Panc1 (cell line): Measurements from ENCODE around the gene AGBL2. TPM values are rescaled to one million over a fixed set of nuclear protein-coding genes. Genes with fewer than 3 reads are reported as not detected.

Experiments used
- ATAC-seq: fragments of 200-7000 bp; cut with Tn5 transposase; 2 replicates; pipeline ENCODE4 v1.9.1; 2020; ENCODE audit warnings: mild to moderate bottlenecking, moderate library complexity
- BruUV-seq: library from RNA; stranded (reverse); fragments of 400-500 nt; replicated peaks from 2 replicates; lab custom pipeline; 2021; lab: Mats Ljungman, UMichigan
- CTCF ChIA-PET: fragments of 300-600 bp; sonication (Branson Sonifier 250); formaldehyde crosslinking; loops from one replicate; lab custom pipeline; 2022; ENCODE audit warnings: antibody characterized with exemption; lab: Charles Lee
- POLR2A ChIA-PET: fragments of 300-600 bp; sonication (Branson Sonifier 250); formaldehyde crosslinking; loops from one replicate; lab custom pipeline; 2022; ENCODE audit warnings: antibody characterized with exemption; lab: Charles Lee
- DNase-seq: peaks from one replicate; pipeline ENCODE4 v3.0.0-alpha.2; 2010; ENCODE audit warnings: low read depth, low spot score
- H3K27ac ChIP-seq: 2 replicates; pipeline ENCODE4 v1.5.1; 2011; ENCODE audit warnings: mild to moderate bottlenecking, low read length, inconsistent platforms
- H3K27me3 ChIP-seq: fragments of 200-500 bp; sonication (Bioruptor generic); 2 replicates; pipeline ENCODE4 v1.6.0; 2014; ENCODE audit warnings: low read length, inconsistent platforms; ENCODE audit not compliant: control insufficient read depth, insufficient read depth
- H3K36me3 ChIP-seq: fragments of 200-500 bp; sonication (Bioruptor generic); 2 replicates; pipeline ENCODE4 v1.5.1; 2014; ENCODE audit warnings: inconsistent platforms, mild to moderate bottlenecking, low read length, moderate library complexity; ENCODE audit not compliant: control insufficient read depth, insufficient read depth
- H3K4me1 ChIP-seq: 2 replicates; pipeline ENCODE4 v1.5.1; 2011; ENCODE audit warnings: inconsistent platforms, mild to moderate bottlenecking, low read length, moderate library complexity; ENCODE audit not compliant: control insufficient read depth, insufficient read depth
- H3K4me3 ChIP-seq, 2 experiments: 2 replicates each; pipeline ENCODE4 v1.5.1; 2011 to 2012; ENCODE audit warnings: low read depth in 2 of 2, low read length in 2 of 2, mild to moderate bottlenecking in 2 of 2, inconsistent platforms in 1 of 2, moderate library complexity in 1 of 2
- H3K9me3 ChIP-seq: fragments of 200-500 bp; sonication (Bioruptor generic); 2 replicates; pipeline ENCODE4 v1.5.1; 2014; ENCODE audit warnings: low read depth, mild to moderate bottlenecking, inconsistent platforms, low read length, moderate library complexity; ENCODE audit not compliant: control insufficient read depth, insufficient read depth
- POLR2AphosphoS5 ChIP-seq: IDR thresholded peaks from 2 replicates; pipeline ENCODE4 v1.6.1; 2012; ENCODE audit warnings: mild to moderate bottlenecking, low read depth, low read length, moderate library complexity
- SIN3A ChIP-seq: IDR thresholded peaks from 2 replicates; pipeline ENCODE4 v1.6.1; 2012; ENCODE audit warnings: low read depth, mild to moderate bottlenecking, low read length, moderate library complexity, borderline replicate concordance; ENCODE audit not compliant: insufficient read depth
- TCF7L2 ChIP-seq: IDR thresholded peaks from 2 replicates; pipeline ENCODE4 v1.6.1; 2011; ENCODE audit warnings: mild to moderate bottlenecking, low read depth, low read length, inconsistent platforms
- in situ Hi-C: cut with HindIII; loops from 2 replicates; pipeline ENCODE4 v1.10.0; 2016; ENCODE audit warnings: low sequenced_read_pairs, low pct_unique_long_range_greater_than_20kb
- intact Hi-C: fragments of 100-400 bp; cut with micrococcal nuclease; formaldehyde crosslinking; loops from one replicate; pipeline ENCODE4 v1.10.0; 2022; ENCODE audit not compliant: unreplicated experiment
- total RNA-seq: library from RNA; stranded (reverse); gene quantifications from one replicate; pipeline ENCODE4 v1.2.1, GENCODE V29; 2021; ENCODE audit not compliant: unreplicated experiment
- TF ChIP-seq, protein P1 (sequence below): fragments of 450-650 bp; IDR thresholded peaks from 2 replicates; pipeline ENCODE4 v1.5.1; 2017; ENCODE audit warnings: mild to moderate bottlenecking
- TF ChIP-seq, protein P2 (sequence below), 2 experiments: IDR thresholded peaks; 2 replicates each; pipeline ENCODE4 v1.6.1; 2011 to 2012; ENCODE audit warnings: low read depth in 2 of 2, control low read depth in 1 of 2, low read length in 1 of 2, mild to moderate bottlenecking in 1 of 2, moderate library complexity in 1 of 2; ENCODE audit not compliant: insufficient read depth in 1 of 2

The AGBL2 gene
- total RNA-seq, 1 experiment from 2014 or later, result 6.8 TPM

DNA sequence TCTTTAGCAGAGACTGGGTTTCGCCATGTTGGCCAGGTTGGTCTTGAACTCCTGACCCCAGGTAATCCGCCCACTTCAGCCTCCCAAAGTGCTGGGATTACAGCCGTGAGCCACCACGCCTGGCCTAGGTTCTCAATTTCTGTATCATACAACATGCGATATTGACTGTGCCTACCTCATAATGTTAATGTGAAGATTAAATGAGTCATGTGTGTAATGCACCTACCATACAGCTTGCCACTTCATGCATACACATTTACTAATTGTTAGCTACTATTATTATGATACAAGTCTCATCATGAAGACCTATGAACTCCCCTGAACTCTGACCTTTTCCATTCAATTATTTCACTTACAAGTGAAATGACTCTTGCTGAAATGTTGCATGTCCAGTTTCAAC lies 25.7 kb downstream of the AGBL2 start:
- TF ChIP-seq, protein P1, sequence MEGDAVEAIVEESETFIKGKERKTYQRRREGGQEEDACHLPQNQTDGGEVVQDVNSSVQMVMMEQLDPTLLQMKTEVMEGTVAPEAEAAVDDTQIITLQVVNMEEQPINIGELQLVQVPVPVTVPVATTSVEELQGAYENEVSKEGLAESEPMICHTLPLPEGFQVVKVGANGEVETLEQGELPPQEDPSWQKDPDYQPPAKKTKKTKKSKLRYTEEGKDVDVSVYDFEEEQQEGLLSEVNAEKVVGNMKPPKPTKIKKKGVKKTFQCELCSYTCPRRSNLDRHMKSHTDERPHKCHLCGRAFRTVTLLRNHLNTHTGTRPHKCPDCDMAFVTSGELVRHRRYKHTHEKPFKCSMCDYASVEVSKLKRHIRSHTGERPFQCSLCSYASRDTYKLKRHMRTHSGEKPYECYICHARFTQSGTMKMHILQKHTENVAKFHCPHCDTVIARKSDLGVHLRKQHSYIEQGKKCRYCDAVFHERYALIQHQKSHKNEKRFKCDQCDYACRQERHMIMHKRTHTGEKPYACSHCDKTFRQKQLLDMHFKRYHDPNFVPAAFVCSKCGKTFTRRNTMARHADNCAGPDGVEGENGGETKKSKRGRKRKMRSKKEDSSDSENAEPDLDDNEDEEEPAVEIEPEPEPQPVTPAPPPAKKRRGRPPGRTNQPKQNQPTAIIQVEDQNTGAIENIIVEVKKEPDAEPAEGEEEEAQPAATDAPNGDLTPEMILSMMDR, result no peak
- TF ChIP-seq SIN3A (no peak), TCF7L2 (no peak), POLR2AphosphoS5 (no peak)
- TF ChIP-seq, protein P2, sequence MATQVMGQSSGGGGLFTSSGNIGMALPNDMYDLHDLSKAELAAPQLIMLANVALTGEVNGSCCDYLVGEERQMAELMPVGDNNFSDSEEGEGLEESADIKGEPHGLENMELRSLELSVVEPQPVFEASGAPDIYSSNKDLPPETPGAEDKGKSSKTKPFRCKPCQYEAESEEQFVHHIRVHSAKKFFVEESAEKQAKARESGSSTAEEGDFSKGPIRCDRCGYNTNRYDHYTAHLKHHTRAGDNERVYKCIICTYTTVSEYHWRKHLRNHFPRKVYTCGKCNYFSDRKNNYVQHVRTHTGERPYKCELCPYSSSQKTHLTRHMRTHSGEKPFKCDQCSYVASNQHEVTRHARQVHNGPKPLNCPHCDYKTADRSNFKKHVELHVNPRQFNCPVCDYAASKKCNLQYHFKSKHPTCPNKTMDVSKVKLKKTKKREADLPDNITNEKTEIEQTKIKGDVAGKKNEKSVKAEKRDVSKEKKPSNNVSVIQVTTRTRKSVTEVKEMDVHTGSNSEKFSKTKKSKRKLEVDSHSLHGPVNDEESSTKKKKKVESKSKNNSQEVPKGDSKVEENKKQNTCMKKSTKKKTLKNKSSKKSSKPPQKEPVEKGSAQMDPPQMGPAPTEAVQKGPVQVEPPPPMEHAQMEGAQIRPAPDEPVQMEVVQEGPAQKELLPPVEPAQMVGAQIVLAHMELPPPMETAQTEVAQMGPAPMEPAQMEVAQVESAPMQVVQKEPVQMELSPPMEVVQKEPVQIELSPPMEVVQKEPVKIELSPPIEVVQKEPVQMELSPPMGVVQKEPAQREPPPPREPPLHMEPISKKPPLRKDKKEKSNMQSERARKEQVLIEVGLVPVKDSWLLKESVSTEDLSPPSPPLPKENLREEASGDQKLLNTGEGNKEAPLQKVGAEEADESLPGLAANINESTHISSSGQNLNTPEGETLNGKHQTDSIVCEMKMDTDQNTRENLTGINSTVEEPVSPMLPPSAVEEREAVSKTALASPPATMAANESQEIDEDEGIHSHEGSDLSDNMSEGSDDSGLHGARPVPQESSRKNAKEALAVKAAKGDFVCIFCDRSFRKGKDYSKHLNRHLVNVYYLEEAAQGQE (IDR thresholded peaks at IDR 0.05; ENCODE audit: insufficient read depth in 1 of 2, low read depth in 2 of 2, low read length in 1 of 2), result no peak
- H3K27me3 ChIP-seq, result no peaks in the 10 kb centered on the region
- H3K36me3 ChIP-seq, result no peaks in the 10 kb centered on the region
- no peaks in the 10 kb centered on the region for H3K4me1 ChIP-seq
- no peak overlapping the region for H3K27ac ChIP-seq
- DNase-seq (no peak), ATAC-seq (no peak)
- in situ Hi-C loops (no loop called here), intact Hi-C loops (no loop called here)
- H3K4me3 ChIP-seq, result no peak overlapping the region
- no TSS peak for BruUV-seq
- POLR2A ChIA-PET, result no interaction called here
- H3K9me3 ChIP-seq, result no peaks in the 10 kb centered on the region
- CTCF ChIA-PET, result interaction anchor here (0.6 kb wide), 1 partner anchor 25 kb away, joined by 4 read pairs; no protein-coding TSS in a partner anchor

DNA sequence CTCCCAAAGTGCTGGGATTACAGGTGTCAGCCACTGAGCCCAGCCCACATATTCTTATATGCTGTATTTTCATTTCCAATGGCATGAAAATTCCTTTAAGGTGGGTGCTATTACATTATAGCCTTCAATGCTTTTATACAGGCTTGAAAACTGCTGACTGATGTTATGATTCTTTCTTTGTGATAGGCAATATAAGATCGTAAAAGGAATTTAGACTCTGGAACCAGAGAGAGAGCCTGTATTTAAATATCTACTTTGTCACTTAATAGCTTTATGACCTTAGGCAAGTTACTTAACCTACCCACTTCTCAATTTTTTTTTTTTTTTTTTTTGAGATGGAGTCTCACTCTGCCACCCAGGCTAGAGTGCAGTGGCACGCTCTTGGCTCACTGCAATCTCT lies 26.2 kb downstream of the AGBL2 start:
- H3K4me1 ChIP-seq, result no peaks in the 10 kb centered on the region
- TF ChIP-seq POLR2AphosphoS5 (no peak), SIN3A (no peak)
- TF ChIP-seq, protein P1, result no peak
- intact Hi-C loops, result no loop called here

More for the DNA sequence above, 26.2 kb downstream of the AGBL2 start:
- Histone ChIP-seq H3K4me3 (no peak overlapping the region), H3K36me3 (no peaks in the 10 kb centered on the region), H3K27me3 (no peaks in the 10 kb centered on the region), H3K9me3 (no peaks in the 10 kb centered on the region), H3K27ac (no peak overlapping the region)
- ATAC-seq, result no peak
- in situ Hi-C loops, result no loop called here
- ChIA-PET CTCF (no interaction called here), POLR2A (no interaction called here)
- no TSS peak for BruUV-seq
- DNase-seq, result no peak
